H1 (cell line): ENCODE measurements around the gene KCNE4. TPM values are rescaled to one million over a fixed set of nuclear protein-coding genes. Genes with fewer than 3 reads are reported as not detected.

Source experiments
- CTCF ChIA-PET: fragments of 300-600 bp; sonication (Branson Sonifier 250); formaldehyde crosslinking; loops from one replicate; lab custom pipeline; 2021; ENCODE audit not compliant: partially characterized antibody; lab: Charles Lee
- POLR2A ChIA-PET: fragments of 300-600 bp; sonication (Branson Sonifier 250); formaldehyde crosslinking; loops from one replicate; lab custom pipeline; 2021; ENCODE audit warnings: inconsistent platforms; ENCODE audit not compliant: partially characterized antibody; lab: Charles Lee
- DNase-seq, 2 experiments: peaks; one replicate each; pipeline versions ENCODE4 v3.0.0 to v3.0.0-alpha.2; 2010 to 2022; ENCODE audit warnings: low spot score in 2 of 2, low read depth in 1 of 2, mixed read lengths in 1 of 2
- FAIRE-seq: peaks from 2 replicates; lab custom pipeline; 2011; peaks lifted over from hg19 to GRCh38; lab: Jason Lieb, UNC
- H2AFZ ChIP-seq: 2 replicates; pipeline ENCODE4 v1.8.1; 2012; ENCODE audit warnings: low read length, inconsistent platforms
- H2AK5ac ChIP-seq: 2 replicates; pipeline ENCODE4 v1.6.1; 2013; ENCODE audit warnings: low read depth, low read length
- H2BK120ac ChIP-seq: replicated peaks from 2 replicates; pipeline ENCODE3; 2013; ENCODE audit warnings: low read depth, low read length, inconsistent platforms
- H2BK12ac ChIP-seq: 2 replicates; pipeline ENCODE4 v1.6.1; 2013; ENCODE audit warnings: low read depth, low read length
- H2BK15ac ChIP-seq: 2 replicates; pipeline ENCODE4 v1.6.1; 2013; ENCODE audit warnings: low read length
- H2BK20ac ChIP-seq: 2 replicates; pipeline ENCODE4 v1.6.1; 2013; ENCODE audit warnings: low read length
- H2BK5ac ChIP-seq: 2 replicates; pipeline ENCODE4 v1.6.1; 2013; ENCODE audit warnings: low read depth, low read length
- H3K14ac ChIP-seq: 2 replicates; pipeline ENCODE4 v1.6.1; 2013; ENCODE audit warnings: inconsistent platforms; ENCODE audit not compliant: insufficient read length
- H3K18ac ChIP-seq: 2 replicates; pipeline ENCODE4 v1.6.1; 2013; ENCODE audit warnings: low read length; ENCODE audit errors: extremely low read depth
- H3K23ac ChIP-seq: 2 replicates; pipeline ENCODE4 v1.6.1; 2013; ENCODE audit warnings: inconsistent platforms; ENCODE audit not compliant: insufficient read length
- H3K23me2 ChIP-seq: 2 replicates; pipeline ENCODE4 v1.6.1; 2013; ENCODE audit warnings: low read depth, low read length
- H3K27ac ChIP-seq: 2 replicates; pipeline ENCODE4 v1.6.1; 2011; ENCODE audit warnings: low read depth, low read length, inconsistent platforms
- H3K27me3 ChIP-seq, 4 experiments: replicated peaks in 1 of 4; 1 replicate in 1 of 4; 2 replicates in 3 of 4; pipeline versions ENCODE4 v1.6.1 to v1.8.1; 2011 to 2013; ENCODE audit warnings: low read length in 3 of 4, mild to moderate bottlenecking in 3 of 4, inconsistent platforms in 2 of 4, mixed read lengths in 2 of 4, moderate library complexity in 1 of 4; ENCODE audit not compliant: control insufficient read depth in 3 of 4, insufficient read depth in 3 of 4; ENCODE audit errors: extremely low read depth in 1 of 4
- H3K36me3 ChIP-seq, 4 experiments: 2 replicates each; pipeline versions ENCODE4 v1.6.1 to v1.8.1; 2011 to 2013; ENCODE audit warnings: mild to moderate bottlenecking in 4 of 4, low read length in 3 of 4, moderate library complexity in 2 of 4, control low read depth in 1 of 4, inconsistent platforms in 1 of 4; ENCODE audit not compliant: insufficient read depth in 4 of 4, control insufficient read depth in 2 of 4
- H3K4ac ChIP-seq: replicated peaks from 2 replicates; pipeline ENCODE3; 2013; ENCODE audit warnings: low read length, low read depth, mixed read lengths, inconsistent platforms; ENCODE audit not compliant: insufficient read length
- H3K4me1 ChIP-seq, 4 experiments: replicated peaks in 1 of 4; 1 replicate in 1 of 4; 2 replicates in 3 of 4; pipeline versions ENCODE4 v1.6.1 to v1.8.1; 2011 to 2013; ENCODE audit warnings: low read length in 3 of 4, inconsistent platforms in 2 of 4, mixed read lengths in 1 of 4; ENCODE audit not compliant: insufficient read depth in 4 of 4, control insufficient read depth in 3 of 4
- H3K4me2 ChIP-seq, 2 experiments: 2 replicates each; pipeline versions ENCODE4 v1.6.1 to v1.8.1; 2011 to 2013; ENCODE audit warnings: low read depth in 2 of 2, low read length in 2 of 2, control low read depth in 1 of 2, inconsistent platforms in 1 of 2, mild to moderate bottlenecking in 1 of 2; ENCODE audit not compliant: insufficient read depth in 1 of 2
- H3K4me3 ChIP-seq, 4 experiments: fragments of 200-600, 300-600 bp in 1 of 4; sonication (generic), shearing (Covaris generic), sonication (Bioruptor Twin) in 1 of 4; 2 replicates each; pipeline versions ENCODE4 v1.5.1 to v1.8.1; 2011 to 2016; ENCODE audit warnings: low read length in 4 of 4, low read depth in 3 of 4, control low read depth in 2 of 4, inconsistent platforms in 2 of 4, mild to moderate bottlenecking in 2 of 4, mixed read lengths in 1 of 4, moderate library complexity in 1 of 4; ENCODE audit not compliant: insufficient read depth in 2 of 4; ENCODE audit errors: extremely low read depth in 1 of 4
- H3K56ac ChIP-seq: replicated peaks from 2 replicates; pipeline ENCODE3; 2013; ENCODE audit warnings: low read depth, mild to moderate bottlenecking, mixed read lengths, low read length, inconsistent platforms; ENCODE audit not compliant: insufficient read length
- H3K79me1 ChIP-seq: 2 replicates; pipeline ENCODE4 v1.6.1; 2013; ENCODE audit warnings: low read depth, low read length, control low read depth
- H3K79me2 ChIP-seq, 2 experiments: 2 replicates each; pipeline versions ENCODE4 v1.6.1 to v1.8.1; 2012 to 2013; ENCODE audit warnings: low read length in 2 of 2, mild to moderate bottlenecking in 2 of 2, inconsistent platforms in 1 of 2; ENCODE audit not compliant: insufficient read depth in 2 of 2, control insufficient read depth in 1 of 2
- H3K9ac ChIP-seq, 4 experiments: replicated peaks in 1 of 4; 1 replicate in 1 of 4; 2 replicates in 3 of 4; pipeline versions ENCODE4 v1.6.1 to v1.8.1; 2011 to 2013; ENCODE audit warnings: low read depth in 3 of 4, low read length in 3 of 4, control low read depth in 2 of 4, mild to moderate bottlenecking in 2 of 4, moderate library complexity in 2 of 4, inconsistent platforms in 1 of 4; ENCODE audit errors: extremely low read depth in 1 of 4
- H3K9me3 ChIP-seq, 2 experiments: 2 replicates each; pipeline versions ENCODE4 v1.6.1 to v1.8.1; 2012 to 2013; ENCODE audit warnings: mild to moderate bottlenecking in 2 of 2, moderate library complexity in 2 of 2, control low read depth in 1 of 2, inconsistent platforms in 1 of 2, low read depth in 1 of 2, low read length in 1 of 2, mixed read lengths in 1 of 2; ENCODE audit not compliant: insufficient read depth in 2 of 2
- H4K20me1 ChIP-seq, 2 experiments: replicated peaks in 1 of 2; 2 replicates each; pipeline versions ENCODE3 to v1.8.1; 2011 to 2013; ENCODE audit warnings: inconsistent platforms in 2 of 2, low read length in 2 of 2, mild to moderate bottlenecking in 1 of 2; ENCODE audit not compliant: insufficient read depth in 2 of 2, control insufficient read depth in 1 of 2
- H4K5ac ChIP-seq: 2 replicates; pipeline ENCODE4 v1.6.1; 2013; ENCODE audit warnings: low read length, low read depth, mixed read lengths, inconsistent platforms; ENCODE audit not compliant: insufficient read length
- H4K8ac ChIP-seq: 2 replicates; pipeline ENCODE4 v1.8.0; 2013; ENCODE audit warnings: mild to moderate bottlenecking, moderate library complexity, low read length, inconsistent platforms; ENCODE audit not compliant: insufficient read depth; ENCODE audit errors: extremely low read depth
- H4K91ac ChIP-seq: replicated peaks from 2 replicates; pipeline ENCODE3; 2013; ENCODE audit warnings: low read length, mixed read lengths, inconsistent platforms; ENCODE audit not compliant: insufficient read length
- EP300 ChIP-seq, 2 experiments: IDR thresholded peaks; 1 replicate in 1 of 2; 2 replicates in 1 of 2; pipeline ENCODE4 v1.6.1; 2011 to 2012; ENCODE audit warnings: low read depth in 2 of 2, low read length in 2 of 2, mild to moderate bottlenecking in 2 of 2, borderline replicate concordance in 1 of 2, inconsistent platforms in 1 of 2, moderate library complexity in 1 of 2
- SIN3A ChIP-seq, 2 experiments: IDR thresholded peaks in 1 of 2; conservative IDR thresholded peaks in 1 of 2; 2 replicates each; pipeline ENCODE4 v1.6.1; 2011 to 2012; ENCODE audit warnings: low read length in 2 of 2, improper control_type of control experiment in 1 of 2, low read depth in 1 of 2, mild to moderate bottlenecking in 1 of 2
- SP2 ChIP-seq: IDR thresholded peaks from 2 replicates; pipeline ENCODE4 v1.6.1; 2012; ENCODE audit warnings: mild to moderate bottlenecking, low read length, inconsistent platforms
- TEAD4 ChIP-seq: IDR thresholded peaks from 2 replicates; pipeline ENCODE4 v1.6.1; 2012; ENCODE audit warnings: low read depth, low read length, inconsistent platforms, mixed read lengths
- WGBS, 2 experiments: shearing (Covaris generic) in 1 of 2; methylation state at CpG; one replicate each; pipeline versions ENCODE4 v1.1.6 to v1.1.7; 2013 to 2015; ENCODE audit warnings: low lambda C conversion rate in 2 of 2, mixed read lengths in 2 of 2, inconsistent platforms in 1 of 2, low coverage in 1 of 2, missing lambda C conversion rate in 1 of 2; ENCODE audit not compliant: insufficient replicate concordance in 2 of 2, insufficient coverage in 1 of 2, insufficient read length in 1 of 2; ENCODE audit errors: extremely low coverage in 1 of 2, missing lambda C conversion rate in 1 of 2; 5-methylcytosine and 5-hydroxymethylcytosine counted together
- polyA plus RNA-seq, 7 experiments: library from polyadenylated mRNA; depleted of rRNA in 3 of 7; stranded (reverse) in 5 of 7; unstranded in 2 of 7; fragments of >200 nt in 5 of 7; fragments of 200-250 nt in 2 of 7; gene quantifications; 1 replicate in 5 of 7; 2 replicates in 1 of 7; 4 replicates in 1 of 7; pipeline versions ENCODE4 v1.2.1 to v1.2.3, GENCODE V29; 2011 to 2013; ENCODE audit warnings: missing spikeins in 2 of 7, mixed read lengths in 2 of 7
- total RNA-seq: library from RNA; stranded (reverse); fragmentation: NEBNext Ultra II Directional; extraction: Animal tissue kit (Norgen Biotek cat#: 25700); gene quantifications from 2 replicates; pipeline ENCODE4 v1.2.1, GENCODE V29; 2021
- TF ChIP-seq, protein P1 (sequence below): IDR thresholded peaks from 2 replicates; pipeline ENCODE4 v1.6.1; 2012; ENCODE audit warnings: inconsistent platforms

KCNE4 gene
- total and polyA plus RNA-seq, 2 of the 8 experiments (the other 6 are each of a cell fraction or from before 2014, with no cell fraction given) = 0.08 to 0.09 TPM

DNA sequence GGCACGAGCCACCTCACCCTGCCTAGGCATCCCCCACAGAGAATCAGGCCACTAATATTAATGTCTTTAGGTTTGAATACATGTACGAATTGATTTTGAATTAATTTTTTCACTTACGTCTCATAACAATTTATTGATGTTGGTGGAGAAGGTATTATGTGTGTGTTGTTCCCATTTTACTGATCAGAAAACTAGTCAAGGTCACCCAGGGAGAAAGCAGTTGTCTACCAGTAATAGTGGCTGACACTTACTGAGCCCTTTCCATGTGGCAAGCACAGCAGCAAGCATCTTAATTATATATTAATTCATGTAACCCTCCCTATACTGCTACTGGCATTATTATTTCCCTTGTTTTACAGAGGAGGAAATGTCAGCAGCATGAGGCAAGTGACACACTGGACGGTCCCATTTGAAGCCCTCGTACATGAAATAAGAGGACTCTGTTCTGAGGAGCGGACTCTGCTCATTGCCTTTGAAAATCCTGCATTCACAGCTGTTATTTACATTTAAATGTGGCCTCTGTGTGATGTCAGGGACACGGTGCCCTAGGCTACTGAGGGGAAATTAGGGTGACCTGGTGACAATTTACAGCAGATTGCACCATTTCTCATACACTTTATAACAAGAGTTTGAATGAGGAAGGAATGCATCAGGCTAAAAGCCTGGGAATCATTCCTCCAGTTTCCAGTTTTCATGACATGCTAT is 30.9 kb upstream of the KCNE4 start:
- H3K79me1 ChIP-seq = no peaks in the 10 kb centered on the region
- H4K5ac ChIP-seq = no peak overlapping the region
- no peak overlapping the region for H3K4me2 ChIP-seq
- DNase-seq (no peak), FAIRE-seq (no peak)
- H4K91ac ChIP-seq = no peak overlapping the region
- no peak overlapping the region for H3K14ac ChIP-seq
- H2BK15ac ChIP-seq = no peak overlapping the region
- H2AFZ ChIP-seq = no peak overlapping the region
- no peak overlapping the region; the same call in 1 of the 2 replicates for H3K18ac ChIP-seq
- 0 out of 4 replicates have a peak, but pooled peaks cover 2 to 4% of the 10 kb centered on the region in 2 experiments for H3K9me3 ChIP-seq
- no peak overlapping the region for H3K23ac ChIP-seq
- WGBS, 2 experiments = 79% methylated on average over 7 of the region's 7 CpGs; no CpG with 5 or more reads in 1 of the 2 experiments
- ChIA-PET CTCF (no interaction called here), POLR2A (no interaction called here)
- H3K36me3 ChIP-seq = no peaks in the 10 kb centered on the region
- H2BK20ac ChIP-seq = no peak overlapping the region
- no peak overlapping the region for H3K27ac ChIP-seq
- no peaks in the 10 kb centered on the region for H3K79me2 ChIP-seq
- no peak overlapping the region for H2AK5ac ChIP-seq
- H3K56ac ChIP-seq = no peak overlapping the region
- H3K23me2 ChIP-seq = no peaks in the 10 kb centered on the region
- H4K20me1 ChIP-seq = no peaks in the 10 kb centered on the region
- H2BK120ac ChIP-seq = no peak overlapping the region
- H3K4me3 ChIP-seq = no peak overlapping the region
- no peaks in the 10 kb centered on the region for H3K27me3 ChIP-seq
- H2BK5ac ChIP-seq = no peak overlapping the region
- peaks cover 0 to 2% (median 0%) of the 10 kb centered on the region in 4 experiments; a peak in 3 of 7 replicates for H3K4me1 ChIP-seq
- no peak overlapping the region for H4K8ac ChIP-seq
- H3K9ac ChIP-seq = no peak overlapping the region
- TF ChIP-seq EP300 (IDR thresholded peaks at IDR 0.05; ENCODE audit: borderline replicate concordance in 1 of 2, low read depth in 2 of 2, low read length in 2 of 2) (no peak), SP2 (no peak), SIN3A (conservative IDR thresholded peaks at IDR 0.05 in 1 of 2, IDR thresholded peaks at IDR 0.05 in 1 of 2; ENCODE audit: low read depth in 1 of 2, low read length in 2 of 2) (no peak), TEAD4 (no peak)
- TF ChIP-seq, protein P1, sequence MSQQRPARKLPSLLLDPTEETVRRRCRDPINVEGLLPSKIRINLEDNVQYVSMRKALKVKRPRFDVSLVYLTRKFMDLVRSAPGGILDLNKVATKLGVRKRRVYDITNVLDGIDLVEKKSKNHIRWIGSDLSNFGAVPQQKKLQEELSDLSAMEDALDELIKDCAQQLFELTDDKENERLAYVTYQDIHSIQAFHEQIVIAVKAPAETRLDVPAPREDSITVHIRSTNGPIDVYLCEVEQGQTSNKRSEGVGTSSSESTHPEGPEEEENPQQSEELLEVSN = no peak
- no peak overlapping the region for H3K4ac ChIP-seq
- no peak overlapping the region for H2BK12ac ChIP-seq
